ENCODE measurements around the gene GTF3C1.

- no peak for TF ChIP-seq ZC3H10 (CRISPR knock-in tag; IDR thresholded peaks at IDR 0.05)
- TF ChIP-seq ISL1 (CRISPR knock-in tag; IDR thresholded peaks at IDR 0.05), result no peak
Observed at GRCh38 chr16:27561216-27561615, 11.5 kb upstream of the GTF3C1 start.
